Fibroblast of lung (primary cell): Measurements from ENCODE around the gene GRK5. TPM values are rescaled to one million over a fixed set of nuclear protein-coding genes. Genes with fewer than 3 reads are reported as not detected.

Experiments used
- DNase-seq, 2 donors: peaks; one replicate each; pipeline versions ENCODE4 v3.0.0 to v3.0.0-alpha.2; 2010; ENCODE audit warnings: low read depth in 2 of 2
- H2AFZ ChIP-seq: 2 replicates; pipeline ENCODE4 v1.5.1; 2012; ENCODE audit warnings: low read length, control low read depth, inconsistent platforms
- H3K27ac ChIP-seq: 2 replicates; pipeline ENCODE4 v1.5.1; 2011; ENCODE audit warnings: low read length, control low read depth; ENCODE audit not compliant: insufficient read depth
- H3K27me3 ChIP-seq: 2 replicates; pipeline ENCODE4 v1.5.1; 2011; ENCODE audit warnings: mild to moderate bottlenecking, low read length; ENCODE audit not compliant: control insufficient read depth, insufficient read depth
- H3K36me3 ChIP-seq: 2 replicates; pipeline ENCODE4 v1.5.1; 2011; ENCODE audit warnings: low read length; ENCODE audit not compliant: control insufficient read depth, insufficient read depth
- H3K4me1 ChIP-seq: 2 replicates; pipeline ENCODE4 v1.5.1; 2011; ENCODE audit warnings: low read length; ENCODE audit not compliant: control insufficient read depth, insufficient read depth; ENCODE audit errors: extremely low read depth
- H3K4me2 ChIP-seq: 2 replicates; pipeline ENCODE4 v1.5.1; 2011; ENCODE audit warnings: low read length, control low read depth; ENCODE audit not compliant: insufficient read depth; ENCODE audit errors: extremely low read depth
- H3K4me3 ChIP-seq, 4 experiments: fragments of 200-600 bp in 1 of 4; sonication (generic) in 1 of 4; replicated peaks in 1 of 4; 2 replicates each; pipeline ENCODE4 v1.5.1; 2011 to 2016; ENCODE audit warnings: low read length in 4 of 4, low read depth in 3 of 4, mild to moderate bottlenecking in 3 of 4, control low read depth in 2 of 4, inconsistent platforms in 1 of 4, mixed read lengths in 1 of 4; ENCODE audit not compliant: insufficient read depth in 1 of 4; ENCODE audit errors: control extremely low read depth in 1 of 4
- H3K79me2 ChIP-seq: 2 replicates; pipeline ENCODE4 v1.5.1; 2012; ENCODE audit warnings: mild to moderate bottlenecking, low read length, inconsistent platforms; ENCODE audit not compliant: control insufficient read depth, insufficient read depth
- H3K9ac ChIP-seq: 2 replicates; pipeline ENCODE4 v1.5.1; 2011; ENCODE audit warnings: mild to moderate bottlenecking, low read length, control low read depth; ENCODE audit not compliant: insufficient read depth
- H3K9me3 ChIP-seq: 2 replicates; pipeline ENCODE4 v1.5.1; 2012; ENCODE audit warnings: low read depth, low read length; ENCODE audit not compliant: control insufficient read depth, insufficient read depth
- H4K20me1 ChIP-seq: 2 replicates; pipeline ENCODE4 v1.5.1; 2011; ENCODE audit warnings: low read length; ENCODE audit not compliant: control insufficient read depth, insufficient read depth; ENCODE audit errors: extremely low read depth
- EZH2 ChIP-seq: IDR thresholded peaks from 2 replicates; pipeline ENCODE4 v1.5.1; 2012; ENCODE audit warnings: low read length, control low read depth, mild to moderate bottlenecking; ENCODE audit errors: missing control alignments
- polyA plus RNA-seq, 2 donors: library from polyadenylated mRNA; depleted of rRNA in 1 of 2; stranded (reverse) in 1 of 2; unstranded in 1 of 2; fragments of >200 nt; gene quantifications; 2 replicates each; pipeline ENCODE4 v1.2.1, GENCODE V29; 2011 to 2012; ENCODE audit warnings: missing spikeins in 1 of 2
- total RNA-seq: library from RNA; depleted of rRNA; stranded (reverse); fragments of >200 nt; gene quantifications from 2 replicates; pipeline ENCODE4 v1.2.1, GENCODE V29; 2014
- TF ChIP-seq, protein P1 (sequence below), 2 donors: IDR thresholded peaks in 1 of 2; conservative IDR thresholded peaks in 1 of 2; 1 replicate in 1 of 2; 2 replicates in 1 of 2; pipeline ENCODE4 v1.5.1; 2011 to 2012; ENCODE audit warnings: low read length in 2 of 2, control low read depth in 1 of 2, inconsistent platforms in 1 of 2, low read depth in 1 of 2, mild to moderate bottlenecking in 1 of 2

Gene GRK5
- total and polyA plus RNA-seq, 2 donors (not counting 1 experiment from before 2014, with no cell fraction given): 24.1 to 90.3 TPM

GRCh38 chr10:119344381-119344780, 137.0 kb downstream of the GRK5 start:
- no peaks in the 10 kb centered on the region for H3K27me3 ChIP-seq
- no peak overlapping the region for H3K4me3 ChIP-seq
- no peak overlapping the region for H3K9ac ChIP-seq
- peaks cover 8% of the 10 kb centered on the region for H3K79me2 ChIP-seq
- no peak overlapping the region for H3K27ac ChIP-seq
- H3K4me1 ChIP-seq: peaks cover 33% of the 10 kb centered on the region
- no peak for DNase-seq
- H4K20me1 ChIP-seq: no peaks in the 10 kb centered on the region
- no peak overlapping the region for H3K4me2 ChIP-seq
- no peaks in the 10 kb centered on the region for H3K36me3 ChIP-seq
- no peaks in the 10 kb centered on the region for H3K9me3 ChIP-seq
- no peak overlapping the region for H2AFZ ChIP-seq
- TF ChIP-seq, protein P1, sequence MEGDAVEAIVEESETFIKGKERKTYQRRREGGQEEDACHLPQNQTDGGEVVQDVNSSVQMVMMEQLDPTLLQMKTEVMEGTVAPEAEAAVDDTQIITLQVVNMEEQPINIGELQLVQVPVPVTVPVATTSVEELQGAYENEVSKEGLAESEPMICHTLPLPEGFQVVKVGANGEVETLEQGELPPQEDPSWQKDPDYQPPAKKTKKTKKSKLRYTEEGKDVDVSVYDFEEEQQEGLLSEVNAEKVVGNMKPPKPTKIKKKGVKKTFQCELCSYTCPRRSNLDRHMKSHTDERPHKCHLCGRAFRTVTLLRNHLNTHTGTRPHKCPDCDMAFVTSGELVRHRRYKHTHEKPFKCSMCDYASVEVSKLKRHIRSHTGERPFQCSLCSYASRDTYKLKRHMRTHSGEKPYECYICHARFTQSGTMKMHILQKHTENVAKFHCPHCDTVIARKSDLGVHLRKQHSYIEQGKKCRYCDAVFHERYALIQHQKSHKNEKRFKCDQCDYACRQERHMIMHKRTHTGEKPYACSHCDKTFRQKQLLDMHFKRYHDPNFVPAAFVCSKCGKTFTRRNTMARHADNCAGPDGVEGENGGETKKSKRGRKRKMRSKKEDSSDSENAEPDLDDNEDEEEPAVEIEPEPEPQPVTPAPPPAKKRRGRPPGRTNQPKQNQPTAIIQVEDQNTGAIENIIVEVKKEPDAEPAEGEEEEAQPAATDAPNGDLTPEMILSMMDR (conservative IDR thresholded peaks at IDR 0.05 in 1 of 2, IDR thresholded peaks at IDR 0.05 in 1 of 2; ENCODE audit: low read depth in 1 of 2, low read length in 2 of 2): no peak
- TF ChIP-seq EZH2: no peak

- peak overlapping the region; percentile 10 for H3K9ac ChIP-seq
- no peak overlapping the region for H3K4me3 ChIP-seq
- no peaks in the 10 kb centered on the region for H3K9me3 ChIP-seq
- no peak overlapping the region for H3K27ac ChIP-seq
- H3K4me2 ChIP-seq: no peak overlapping the region
- H3K4me1 ChIP-seq: peaks cover 37% of the 10 kb centered on the region
- peaks cover 11% of the 10 kb centered on the region for H3K79me2 ChIP-seq
- no peak for DNase-seq
- no peaks in the 10 kb centered on the region for H3K27me3 ChIP-seq
- H2AFZ ChIP-seq: no peak overlapping the region
- H4K20me1 ChIP-seq: no peaks in the 10 kb centered on the region
- no peaks in the 10 kb centered on the region for H3K36me3 ChIP-seq
- TF ChIP-seq, protein P1 (conservative IDR thresholded peaks at IDR 0.05 in 1 of 2, IDR thresholded peaks at IDR 0.05 in 1 of 2; ENCODE audit: low read depth in 1 of 2, low read length in 2 of 2): no peak
- TF ChIP-seq EZH2: no peak
Observed at GRCh38 chr10:119346095-119346832, 138.9 kb downstream of the GRK5 start.

DNA sequence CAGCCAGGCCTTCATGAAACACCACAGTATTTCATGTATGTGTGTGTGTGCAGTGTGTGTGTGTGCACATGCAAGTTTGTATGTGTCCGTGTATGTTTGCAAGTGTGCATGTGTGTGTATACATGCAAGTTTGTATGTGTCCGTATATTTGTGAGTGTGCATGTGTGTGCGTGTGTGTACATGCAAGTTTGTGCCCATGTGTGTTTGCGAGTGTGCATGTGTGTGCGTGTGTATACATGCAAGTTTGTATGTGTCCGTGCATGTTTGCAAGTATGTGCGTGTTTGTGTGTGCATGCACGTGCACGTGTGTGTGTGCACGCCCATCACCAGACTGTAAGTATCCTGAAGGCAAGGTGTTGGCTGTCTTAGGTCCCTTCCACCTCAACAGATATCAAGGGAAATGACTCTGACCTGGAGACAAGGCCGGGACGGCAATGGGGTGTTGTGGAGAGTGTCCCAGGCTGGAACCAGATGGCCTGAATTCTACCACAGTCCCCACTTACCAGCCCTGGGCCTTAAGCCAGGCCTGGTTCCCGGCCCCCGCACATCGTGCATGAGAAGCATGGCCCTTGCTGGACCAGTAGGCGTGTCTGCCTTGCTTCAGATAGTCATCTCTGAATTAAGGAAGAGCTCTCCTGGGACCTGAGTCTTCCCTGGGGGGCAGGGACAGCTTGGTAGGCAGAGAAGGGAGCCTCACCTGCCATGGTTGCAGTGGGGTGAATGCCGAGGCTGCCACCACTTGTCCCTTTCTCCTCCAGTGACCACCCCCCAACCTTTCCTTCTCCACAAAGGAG, 140.0 kb downstream of the GRK5 start:
- no peak overlapping the region for H3K4me3 ChIP-seq
- DNase-seq: no peak
- H4K20me1 ChIP-seq: no peaks in the 10 kb centered on the region
- no peaks in the 10 kb centered on the region for H3K27me3 ChIP-seq
- no peaks in the 10 kb centered on the region for H3K9me3 ChIP-seq
- H3K27ac ChIP-seq: no peak overlapping the region
- peaks cover 14% of the 10 kb centered on the region for H3K79me2 ChIP-seq
- H3K4me1 ChIP-seq: peaks cover 27% of the 10 kb centered on the region
- no peak overlapping the region for H3K4me2 ChIP-seq
- no peak for TF ChIP-seq EZH2
- TF ChIP-seq, protein P1 (conservative IDR thresholded peaks at IDR 0.05 in 1 of 2, IDR thresholded peaks at IDR 0.05 in 1 of 2; ENCODE audit: low read depth in 1 of 2, low read length in 2 of 2): no peak
- H3K9ac ChIP-seq: no peak overlapping the region
- H2AFZ ChIP-seq: no peak overlapping the region
- H3K36me3 ChIP-seq: no peaks in the 10 kb centered on the region
